Measurements from ENCODE around the gene PTPRN2. TPM values are rescaled to one million over a fixed set of nuclear protein-coding genes. Genes with fewer than 3 reads are reported as not detected.

PTPRN2 gene
- total and polyA plus RNA-seq, 5 experiments from 2014 or later = 0.69 to 1.5 (median 0.99) TPM

DNA sequence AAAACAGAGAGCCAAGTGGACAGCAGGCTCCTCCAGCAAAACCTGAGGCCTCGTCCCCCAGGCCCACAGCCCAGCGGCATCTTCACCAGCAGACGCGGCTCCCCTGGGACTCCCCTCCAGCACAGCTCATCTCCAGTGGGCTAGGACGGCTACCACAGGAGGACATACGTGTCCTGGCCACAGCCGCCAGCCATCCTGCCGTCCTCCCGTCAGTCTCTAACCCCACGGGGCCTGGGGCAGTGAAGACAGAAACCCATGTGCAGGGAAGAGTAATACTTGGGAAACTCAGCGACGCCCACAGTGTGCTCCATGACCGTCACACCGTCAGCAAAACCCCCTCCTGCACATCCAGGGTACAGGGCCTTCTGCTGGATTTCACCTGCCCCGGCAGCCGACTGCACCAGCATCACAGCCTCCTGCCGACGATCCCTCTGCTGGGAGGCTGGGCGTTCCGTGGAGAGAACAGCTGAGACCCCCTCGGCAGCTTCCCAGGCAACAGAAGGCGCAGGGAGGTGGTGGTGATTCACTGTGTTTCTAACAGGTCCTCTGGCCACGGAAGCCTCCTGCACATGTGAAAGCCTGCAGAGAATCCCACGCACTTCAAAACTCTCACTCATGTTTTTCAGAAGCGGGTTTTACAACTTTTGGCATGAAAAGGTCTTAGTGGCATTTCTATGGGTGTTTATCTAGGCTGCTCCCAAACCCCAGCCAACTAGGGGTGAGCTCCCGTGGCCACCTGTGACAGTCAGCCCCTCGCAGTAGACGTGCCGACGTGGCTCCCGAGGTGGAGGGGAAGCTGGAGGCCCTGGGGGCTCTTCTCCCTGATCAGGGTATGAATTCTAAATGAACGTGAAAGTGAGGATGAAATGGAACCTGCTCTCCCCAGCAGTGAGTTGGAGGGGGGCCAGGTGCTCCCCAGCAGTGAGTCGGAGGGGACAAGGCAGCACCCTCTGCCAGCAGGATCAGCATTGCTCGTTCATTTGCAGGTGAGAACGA lies 513.5 kb downstream of the PTPRN2 start:
- ATAC-seq = no peak
- peaks cover 0 to 3% (median 0%) of the 10 kb centered on the region in 4 donors for H3K4me1 Mint-ChIP-seq
- no peak overlapping the region for H3K27ac Mint-ChIP-seq
- H3K9me3 Mint-ChIP-seq = peaks cover 0 to 3% (median 0%) of the 10 kb centered on the region in 9 donors
- H3K27me3 Mint-ChIP-seq = peaks cover 0 to 4% (median 0%) of the 10 kb centered on the region in 5 donors
- H3K4me3 Mint-ChIP-seq = no peak overlapping the region
- DNase-seq = peak in 1 of 10 donors; percentile 46
- POLR2A ChIA-PET = no interaction called here
- H3K36me3 Mint-ChIP-seq = no peaks in the 10 kb centered on the region

GRCh38 chr7:158072991-158073730 lies 514.5 kb downstream of the PTPRN2 start:
- POLR2A ChIA-PET = no interaction called here
- H3K4me1 Mint-ChIP-seq = peaks cover 0 to 3% (median 0%) of the 10 kb centered on the region in 4 donors
- peaks cover 0 to 4% (median 0%) of the 10 kb centered on the region in 5 donors for H3K27me3 Mint-ChIP-seq
- peaks cover 0 to 3% (median 0%) of the 10 kb centered on the region in 9 donors for H3K9me3 Mint-ChIP-seq
- no peaks in the 10 kb centered on the region for H3K36me3 Mint-ChIP-seq
- no peak overlapping the region for H3K4me3 Mint-ChIP-seq
- DNase-seq (peak in 1 of 10 donors; percentile 27), ATAC-seq (no peak)
- peak overlapping the region in 1 of 10 donors; percentile 31 for H3K27ac Mint-ChIP-seq

- peak overlapping the region in 1 of 10 donors; percentile 73 for H3K27ac Mint-ChIP-seq
- no peak overlapping the region for H3K4me3 Mint-ChIP-seq
- DNase-seq (peak in 1 of 10 donors; percentile 52), ATAC-seq (no peak)
- POLR2A ChIA-PET = no interaction called here
- peaks cover 0 to 2% (median 0%) of the 10 kb centered on the region in 4 donors for H3K4me1 Mint-ChIP-seq
- H3K9me3 Mint-ChIP-seq = peaks cover 0 to 3% (median 0%) of the 10 kb centered on the region in 9 donors
- H3K27me3 Mint-ChIP-seq = peaks cover 0 to 12% (median 0%) of the 10 kb centered on the region in 5 donors
- H3K36me3 Mint-ChIP-seq = no peaks in the 10 kb centered on the region
Measured at GRCh38 chr7:158070222-158070920, 517.3 kb downstream of the PTPRN2 start.

GRCh38 chr7:158068853-158069252 lies 518.8 kb downstream of the PTPRN2 start:
- Mint-ChIP-seq H3K9me3 (peaks cover 0 to 3% (median 0%) of the 10 kb centered on the region in 9 donors), H3K27ac (no peak overlapping the region), H3K36me3 (no peaks in the 10 kb centered on the region), H3K27me3 (peaks cover 0 to 17% (median 2%) of the 10 kb centered on the region in 5 donors), H3K4me3 (no peak overlapping the region), H3K4me1 (peaks cover 0 to 2% (median 0%) of the 10 kb centered on the region in 4 donors)
- DNase-seq (peak in 1 of 10 donors; percentile 8), ATAC-seq (no peak)
- POLR2A ChIA-PET = no interaction called here

DNA sequence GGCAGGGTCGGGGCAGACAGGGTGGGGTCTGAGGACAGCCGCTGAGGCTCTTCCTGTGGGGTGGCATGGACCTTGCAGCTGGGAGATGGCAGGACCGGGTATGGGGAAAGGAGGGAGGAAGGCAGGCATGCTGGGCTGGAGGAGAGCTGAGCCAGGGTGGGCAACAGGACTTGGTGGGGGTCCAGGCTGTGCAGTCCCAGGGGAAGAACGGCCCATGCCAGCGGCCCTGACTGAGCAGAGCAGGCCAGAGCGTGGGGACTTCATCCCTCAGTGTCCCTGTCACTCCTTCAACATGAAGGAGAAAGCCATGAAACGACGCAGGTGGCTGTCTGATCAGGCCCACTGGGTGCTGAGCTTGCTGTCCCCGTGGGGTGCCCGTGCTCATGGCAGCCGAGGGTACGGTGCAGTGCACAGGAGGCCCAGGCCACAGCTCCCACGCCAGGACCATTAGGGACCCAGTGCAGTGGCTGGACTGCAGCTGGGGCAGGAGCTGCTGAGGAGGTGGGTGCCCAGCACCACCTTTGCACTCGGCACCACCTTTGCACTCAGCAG lies 519.6 kb downstream of the PTPRN2 start:
- POLR2A ChIA-PET = no interaction called here
- Mint-ChIP-seq H3K27ac (no peak overlapping the region), H3K36me3 (no peaks in the 10 kb centered on the region), H3K4me1 (peaks cover 0 to 2% (median 0%) of the 10 kb centered on the region in 4 donors), H3K9me3 (peaks cover 0 to 3% (median 0%) of the 10 kb centered on the region in 9 donors), H3K27me3 (peaks cover 0 to 18% (median 3%) of the 10 kb centered on the region in 5 donors), H3K4me3 (no peak overlapping the region)
- DNase-seq (peak in 1 of 10 donors; percentile 57), ATAC-seq (no peak)

GRCh38 chr7:158067219-158067930 lies 520.2 kb downstream of the PTPRN2 start:
- ATAC-seq = no peak
- H3K27me3 Mint-ChIP-seq = peaks cover 0 to 18% (median 3%) of the 10 kb centered on the region in 5 donors
- peaks cover 0 to 3% (median 0%) of the 10 kb centered on the region in 9 donors for H3K9me3 Mint-ChIP-seq
- H3K4me3 Mint-ChIP-seq = no peak overlapping the region
- no peaks in the 10 kb centered on the region for H3K4me1 Mint-ChIP-seq
- H3K27ac Mint-ChIP-seq = peak overlapping the region in 1 of 10 donors; percentile 52
- DNase-seq = peak in 1 of 10 donors; percentile 52
- H3K36me3 Mint-ChIP-seq = no peaks in the 10 kb centered on the region
- POLR2A ChIA-PET = no interaction called here

DNA sequence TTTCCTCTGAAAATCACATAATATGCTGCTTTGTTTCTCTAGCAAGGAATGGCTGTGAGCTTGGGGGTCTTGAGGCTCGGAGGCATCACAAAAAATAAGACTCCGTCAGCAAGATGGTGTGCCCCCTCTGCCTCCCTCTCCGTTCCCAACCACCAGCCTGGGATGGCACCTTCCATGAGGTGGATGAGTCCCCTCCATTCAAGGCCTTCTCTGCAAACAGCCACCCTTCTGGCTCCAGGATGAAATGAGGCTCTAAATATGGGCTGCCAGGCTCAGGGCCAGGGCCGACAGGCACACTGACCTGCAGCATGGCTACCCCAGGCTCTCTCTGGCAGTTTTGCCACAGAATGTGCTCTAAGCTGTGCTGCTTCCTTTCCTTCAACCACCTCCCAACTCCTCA lies 521.5 kb downstream of the PTPRN2 start:
- Mint-ChIP-seq H3K9me3 (peaks cover 0 to 2% (median 0%) of the 10 kb centered on the region in 9 donors), H3K27ac (no peak overlapping the region), H3K4me1 (no peaks in the 10 kb centered on the region), H3K36me3 (no peaks in the 10 kb centered on the region), H3K27me3 (peaks cover 0 to 18% (median 3%) of the 10 kb centered on the region in 5 donors), H3K4me3 (no peak overlapping the region)
- no peak for ATAC-seq
- POLR2A ChIA-PET = no interaction called here
- DNase-seq = peak in 1 of 10 donors; percentile 41

DNA sequence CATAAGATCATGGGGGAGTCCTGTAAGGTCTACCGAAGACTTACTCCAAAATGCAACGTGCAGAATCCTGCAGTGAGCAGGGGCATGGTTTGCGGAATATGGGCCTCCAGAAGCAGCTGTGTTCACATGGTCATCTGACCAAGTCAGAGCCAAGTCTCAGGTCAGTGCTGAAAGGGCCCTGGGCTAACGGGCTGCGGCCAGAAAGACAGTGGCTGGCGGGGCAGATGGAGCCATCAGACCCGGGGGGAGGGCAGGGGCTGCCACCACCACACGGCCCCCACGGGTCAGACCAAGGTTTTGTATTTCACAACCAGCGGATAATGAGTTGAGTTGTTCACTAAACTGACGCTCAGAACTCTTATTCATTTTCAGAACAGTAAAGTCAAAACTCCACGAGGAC lies 522.3 kb downstream of the PTPRN2 start:
- ATAC-seq (no peak), DNase-seq (no peak)
- H3K36me3 Mint-ChIP-seq = no peaks in the 10 kb centered on the region
- peaks cover 0 to 2% (median 0%) of the 10 kb centered on the region in 9 donors for H3K9me3 Mint-ChIP-seq
- POLR2A ChIA-PET = no interaction called here
- peaks cover 0 to 18% (median 3%) of the 10 kb centered on the region in 5 donors for H3K27me3 Mint-ChIP-seq
- no peaks in the 10 kb centered on the region for H3K4me1 Mint-ChIP-seq
- no peak overlapping the region for H3K4me3 Mint-ChIP-seq
- no peak overlapping the region for H3K27ac Mint-ChIP-seq

GRCh38 chr7:158064631-158065030 lies 523.0 kb downstream of the PTPRN2 start:
- Mint-ChIP-seq H3K36me3 (no peaks in the 10 kb centered on the region), H3K4me3 (no peak overlapping the region), H3K27me3 (peaks cover 0 to 18% (median 3%) of the 10 kb centered on the region in 5 donors), H3K27ac (no peak overlapping the region), H3K9me3 (no peaks in the 10 kb centered on the region), H3K4me1 (no peaks in the 10 kb centered on the region)
- no peak for ATAC-seq
- POLR2A ChIA-PET = no interaction called here
- DNase-seq = peak in 1 of 10 donors; percentile 19

DNA sequence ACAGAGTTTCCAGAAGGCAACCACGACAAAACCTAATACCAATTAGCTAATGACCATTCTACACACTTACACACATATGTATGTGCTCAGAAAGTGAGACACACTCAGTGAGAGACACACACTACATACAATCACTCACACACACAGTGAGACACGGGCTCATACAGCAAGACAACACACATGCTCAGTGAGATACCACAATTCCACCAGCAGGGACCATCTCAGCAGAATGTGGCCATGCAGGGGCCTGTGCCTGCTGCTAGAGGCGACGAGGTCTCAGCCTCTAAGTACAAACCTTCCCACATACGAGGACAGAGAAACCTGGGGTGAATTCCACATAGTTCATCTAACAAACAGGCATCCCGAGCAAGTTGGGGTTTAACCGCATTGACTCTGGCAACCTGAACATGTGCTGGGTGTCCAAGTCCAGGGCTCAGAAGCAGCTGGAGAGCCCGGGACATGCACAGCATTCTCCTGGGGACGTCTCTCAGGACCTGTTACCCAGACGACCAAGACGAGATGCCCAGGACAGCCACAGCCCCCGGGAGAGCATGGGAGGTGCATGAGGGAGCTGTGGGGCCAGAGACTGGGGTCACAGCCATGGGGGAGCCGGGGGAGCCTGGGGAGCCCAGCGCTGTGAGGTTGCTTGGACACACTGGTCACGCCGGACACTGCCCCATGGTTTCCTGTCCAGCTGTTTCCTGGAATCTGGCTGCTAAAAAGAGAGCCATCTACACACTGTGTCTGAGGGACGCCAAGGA lies 523.6 kb downstream of the PTPRN2 start:
- Mint-ChIP-seq H3K36me3 (no peaks in the 10 kb centered on the region), H3K4me3 (no peak overlapping the region)

GRCh38 chr7:158062661-158063060 lies 525.0 kb downstream of the PTPRN2 start:
- POLR2A ChIA-PET = no interaction called here
- no peak for ATAC-seq
- H3K9me3 Mint-ChIP-seq = no peaks in the 10 kb centered on the region
- H3K27ac Mint-ChIP-seq = no peak overlapping the region
- H3K27me3 Mint-ChIP-seq = peaks cover 0 to 16% (median 3%) of the 10 kb centered on the region in 5 donors
- no peak for DNase-seq
- no peaks in the 10 kb centered on the region for H3K36me3 Mint-ChIP-seq
- H3K4me3 Mint-ChIP-seq = no peak overlapping the region
- H3K4me1 Mint-ChIP-seq = no peaks in the 10 kb centered on the region

More for the DNA sequence above, 523.6 kb downstream of the PTPRN2 start:
- DNase-seq = peak in 1 of 10 donors; percentile 55
- POLR2A ChIA-PET = no interaction called here
- Mint-ChIP-seq H3K27ac (no peak overlapping the region), H3K4me1 (no peaks in the 10 kb centered on the region), H3K27me3 (peaks cover 0 to 18% (median 3%) of the 10 kb centered on the region in 5 donors), H3K9me3 (no peaks in the 10 kb centered on the region)
- ATAC-seq = no peak

Data from naive thymus-derived CD8-positive, alpha-beta T cell (primary cell).